ENCODE data around the gene FTL. TPM values are rescaled to one million over a fixed set of nuclear protein-coding genes. Genes with fewer than 3 reads are reported as not detected.

Gene FTL
- total RNA-seq, 2 experiments from 2014 or later = 616 to 627 TPM

DNA sequence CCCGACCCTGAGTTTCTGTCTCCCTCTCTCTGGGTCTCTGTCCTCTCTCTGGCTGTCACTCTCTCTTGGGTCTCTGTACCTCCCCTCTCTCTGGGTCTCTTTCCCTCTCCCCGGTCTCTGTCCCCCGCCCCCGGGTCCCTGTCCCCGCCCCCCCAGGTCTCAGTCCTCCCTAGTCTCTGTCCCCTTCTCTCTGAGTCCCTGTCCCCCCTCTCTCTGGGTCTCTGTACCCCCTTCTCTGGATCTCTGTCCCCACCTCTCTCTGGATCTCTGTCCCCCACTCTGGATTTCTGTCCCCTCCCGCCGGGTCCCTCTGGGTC, 2.3 kb upstream of the FTL start:
- CTCF ChIA-PET = no interaction called here
- Mint-ChIP-seq H3K27me3 (no peaks in the 10 kb centered on the region), H3K4me3 (no peak overlapping the region), H3K4me1 (ENCODE audit: low read depth) (peaks cover 51% of the 10 kb centered on the region), H3K36me3 (ENCODE audit: low read depth) (peaks cover 31% of the 10 kb centered on the region), H3K27ac (peak overlapping the region; percentile 97), H3K9me3 (no peaks in the 10 kb centered on the region)
- POLR2A ChIA-PET = interaction anchor here (0.7 to 1.5 kb wide), 4 partner anchors 10 to 91 kb away, joined by 3 to 5 read pairs (median 3); partner anchors contain the start of genes DHDH, PPP1R15A and RUVBL2
- H3K4me3 ChIP-seq (ENCODE audit: low read length) = no peak overlapping the region
- peaks cover 0 to 3% of the 10 kb centered on the region in 2 experiments for H3K9me3 ChIP-seq (ENCODE audit: control insufficient read depth in 1 of 2, insufficient read depth in 1 of 2, low read length in 2 of 2)
- peak overlapping the region; percentile 55 to 58 for H3K27ac ChIP-seq (ENCODE audit: low read depth in 1 of 2, low read length in 2 of 2)
- peaks cover 17% of the 10 kb centered on the region for H3K36me3 ChIP-seq (ENCODE audit: insufficient read depth, low read length)
- intact Hi-C loops (cut with DNase I, micrococcal nuclease) = no loop called here
- peaks cover 63% of the 10 kb centered on the region for H3K4me1 ChIP-seq (ENCODE audit: insufficient read depth, low read length)
- TF ChIP-seq, protein P1, sequence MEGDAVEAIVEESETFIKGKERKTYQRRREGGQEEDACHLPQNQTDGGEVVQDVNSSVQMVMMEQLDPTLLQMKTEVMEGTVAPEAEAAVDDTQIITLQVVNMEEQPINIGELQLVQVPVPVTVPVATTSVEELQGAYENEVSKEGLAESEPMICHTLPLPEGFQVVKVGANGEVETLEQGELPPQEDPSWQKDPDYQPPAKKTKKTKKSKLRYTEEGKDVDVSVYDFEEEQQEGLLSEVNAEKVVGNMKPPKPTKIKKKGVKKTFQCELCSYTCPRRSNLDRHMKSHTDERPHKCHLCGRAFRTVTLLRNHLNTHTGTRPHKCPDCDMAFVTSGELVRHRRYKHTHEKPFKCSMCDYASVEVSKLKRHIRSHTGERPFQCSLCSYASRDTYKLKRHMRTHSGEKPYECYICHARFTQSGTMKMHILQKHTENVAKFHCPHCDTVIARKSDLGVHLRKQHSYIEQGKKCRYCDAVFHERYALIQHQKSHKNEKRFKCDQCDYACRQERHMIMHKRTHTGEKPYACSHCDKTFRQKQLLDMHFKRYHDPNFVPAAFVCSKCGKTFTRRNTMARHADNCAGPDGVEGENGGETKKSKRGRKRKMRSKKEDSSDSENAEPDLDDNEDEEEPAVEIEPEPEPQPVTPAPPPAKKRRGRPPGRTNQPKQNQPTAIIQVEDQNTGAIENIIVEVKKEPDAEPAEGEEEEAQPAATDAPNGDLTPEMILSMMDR (IDR thresholded peaks at IDR 0.05) = no peak
- H3K27me3 ChIP-seq (ENCODE audit: control insufficient read depth in 1 of 2, insufficient read depth in 2 of 2, low read length in 2 of 2) = peaks cover 0 to 2% of the 10 kb centered on the region in 2 experiments
- ATAC-seq (ENCODE audit: poor library complexity) (no peak), DNase-seq (no peak)

DNA sequence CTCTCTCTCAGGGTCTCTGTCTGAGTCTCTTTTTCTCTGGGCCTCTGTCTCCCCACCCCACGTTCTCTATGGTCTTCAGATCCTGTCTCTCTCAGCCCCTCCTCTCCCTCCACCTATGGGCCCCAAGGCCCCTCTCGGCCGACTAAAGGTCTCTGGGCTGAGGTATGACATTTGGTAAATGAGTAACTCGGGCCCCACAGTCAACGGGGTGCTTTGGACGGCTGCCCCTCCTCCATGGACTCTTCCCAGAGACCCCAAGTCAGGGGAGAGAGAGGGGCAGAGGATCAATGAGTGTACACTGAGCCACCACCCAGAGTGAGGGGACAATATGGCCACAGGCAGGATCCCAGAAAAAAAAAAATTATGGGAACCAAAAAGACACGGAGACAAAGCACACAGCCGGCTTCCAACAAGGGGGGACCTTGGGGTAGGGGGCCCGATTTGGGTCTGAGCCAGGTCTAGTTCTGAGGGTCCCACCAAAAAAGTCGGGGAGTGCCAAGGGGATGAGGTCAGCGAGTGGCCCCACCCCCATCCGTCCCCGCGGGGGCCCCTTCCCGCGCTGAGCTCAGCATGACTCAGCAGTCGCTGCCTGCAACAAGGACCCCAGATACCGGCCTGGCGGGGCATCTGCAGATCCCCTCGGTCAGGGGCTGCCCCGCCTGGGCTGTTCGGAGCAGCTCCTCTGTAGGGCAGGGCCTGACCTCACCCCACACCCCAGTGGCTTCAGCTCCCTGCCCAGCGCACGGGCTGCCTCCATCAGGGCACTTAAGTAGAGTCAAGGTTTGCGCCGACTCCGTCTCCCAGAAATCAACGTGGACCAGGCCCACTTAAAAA, 1.5 kb upstream of the FTL start:
- Mint-ChIP-seq H3K27me3 (no peaks in the 10 kb centered on the region), H3K9me3 (no peaks in the 10 kb centered on the region), H3K27ac (peak overlapping the region; percentile 97), H3K4me3 (peak overlapping the region; percentile 97), H3K4me1 (ENCODE audit: low read depth) (peaks cover 47% of the 10 kb centered on the region), H3K36me3 (ENCODE audit: low read depth) (peaks cover 35% of the 10 kb centered on the region)
- peaks cover 0 to 3% of the 10 kb centered on the region in 2 experiments for H3K9me3 ChIP-seq (ENCODE audit: control insufficient read depth in 1 of 2, insufficient read depth in 1 of 2, low read length in 2 of 2)
- ATAC-seq (ENCODE audit: poor library complexity) (no peak), DNase-seq (peak in 9 of 14 experiments; percentile 22 to 71 (median 50))
- H3K36me3 ChIP-seq (ENCODE audit: insufficient read depth, low read length) = peaks cover 20% of the 10 kb centered on the region
- H3K4me3 ChIP-seq (ENCODE audit: low read length) = peak overlapping the region; percentile 85
- ChIA-PET CTCF (interaction anchor here (1.3 to 1.5 kb wide), 2 partner anchors 30 to 168 kb away, joined by 3 to 5 read pairs; partner anchors contain the start of genes GYS1 and RUVBL2), POLR2A (interaction anchor here (0.8 to 3.5 kb wide), 6 partner anchors 9 to 168 kb away, joined by 3 to 38 read pairs (median 16); partner anchors contain the start of genes BAX, DHDH, NUCB1 and PPP1R15A)
- intact Hi-C loops (cut with DNase I, micrococcal nuclease) = loop anchor here in 1 of 2 experiments (2.0 kb wide), 2 partner anchors 63 to 91 kb away; partner anchors contain the start of genes NUCB1 and PPP1R15A
- TF ChIP-seq, protein P1 (IDR thresholded peaks at IDR 0.05) = no peak
- peaks cover 0 to 2% of the 10 kb centered on the region in 2 experiments for H3K27me3 ChIP-seq (ENCODE audit: control insufficient read depth in 1 of 2, insufficient read depth in 2 of 2, low read length in 2 of 2)
- peaks cover 63% of the 10 kb centered on the region for H3K4me1 ChIP-seq (ENCODE audit: insufficient read depth, low read length)
- peak overlapping the region; percentile 55 to 68 for H3K27ac ChIP-seq (ENCODE audit: low read depth in 1 of 2, low read length in 2 of 2)

DNA sequence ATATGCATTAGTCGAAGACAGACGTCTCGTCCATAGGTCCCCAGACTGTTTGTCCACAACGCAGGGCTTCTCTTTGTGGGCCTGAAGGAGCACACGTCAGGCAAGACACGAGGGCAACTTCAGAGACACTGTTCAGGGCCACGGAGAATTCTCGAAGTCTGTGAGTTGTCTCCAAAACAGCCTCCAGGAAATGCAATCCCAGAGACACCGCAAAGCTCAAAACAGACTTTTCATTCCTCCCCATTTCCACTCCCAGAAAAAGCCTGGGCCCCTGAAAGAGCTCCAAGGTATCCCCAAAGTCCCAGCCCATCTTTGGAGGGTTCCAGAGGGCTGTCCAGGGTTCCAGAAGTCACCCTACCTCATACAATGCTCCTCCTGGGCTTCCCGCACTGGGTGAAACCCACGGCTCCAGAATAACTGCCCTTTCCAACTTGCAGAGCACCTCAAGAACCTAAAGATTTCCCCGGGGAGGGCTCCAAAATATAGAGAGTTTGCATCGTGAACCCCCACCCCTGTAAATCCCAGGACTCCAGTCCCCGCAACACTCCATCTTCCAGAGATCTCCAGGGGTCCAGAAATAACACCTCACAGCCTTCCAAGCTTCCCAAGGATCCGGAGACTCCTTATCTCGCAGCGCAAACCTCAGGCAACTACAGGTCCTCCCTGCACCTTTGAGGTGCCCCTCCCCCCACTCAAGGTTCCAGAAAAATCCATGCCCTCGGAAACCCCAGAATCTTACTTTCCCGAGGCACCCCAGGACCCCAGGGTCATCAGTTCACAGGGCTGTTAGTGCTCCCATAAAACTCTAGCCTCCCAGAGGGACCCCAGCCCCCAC, 687 bp upstream of the FTL start:
- H3K9me3 Mint-ChIP-seq = no peaks in the 10 kb centered on the region
- TF ChIP-seq, protein P1 (IDR thresholded peaks at IDR 0.05) = no peak
- H3K4me3 Mint-ChIP-seq = peak overlapping the region; percentile 97
- ChIA-PET POLR2A (interaction anchor here (0.6 to 3.8 kb wide), 14 partner anchors 10 to 1851 kb away, joined by 3 to 41 read pairs (median 6); partner anchors contain the start of genes BAX, DHDH, GYS1 and NUCB1), CTCF (interaction anchor here (1.1 to 1.5 kb wide), 4 partner anchors 29 to 226 kb away, joined by 3 to 5 read pairs (median 3); partner anchors contain the start of genes GYS1 and RUVBL2)
- peaks cover 0 to 3% of the 10 kb centered on the region in 2 experiments for H3K9me3 ChIP-seq (ENCODE audit: control insufficient read depth in 1 of 2, insufficient read depth in 1 of 2, low read length in 2 of 2)
- peak overlapping the region; percentile 97 for H3K27ac Mint-ChIP-seq
- H3K36me3 Mint-ChIP-seq (ENCODE audit: low read depth) = peaks cover 38% of the 10 kb centered on the region
- peaks cover 47% of the 10 kb centered on the region for H3K4me1 Mint-ChIP-seq (ENCODE audit: low read depth)
- DNase-seq (peak in 1 of 14 experiments; percentile 38), ATAC-seq (ENCODE audit: poor library complexity) (no peak)
- peaks cover 63% of the 10 kb centered on the region for H3K4me1 ChIP-seq (ENCODE audit: insufficient read depth, low read length)
- H3K4me3 ChIP-seq (ENCODE audit: low read length) = peak overlapping the region; percentile 85
- H3K27me3 Mint-ChIP-seq = no peaks in the 10 kb centered on the region
- peaks cover 27% of the 10 kb centered on the region for H3K36me3 ChIP-seq (ENCODE audit: insufficient read depth, low read length)
- peaks cover 0 to 2% of the 10 kb centered on the region in 2 experiments for H3K27me3 ChIP-seq (ENCODE audit: control insufficient read depth in 1 of 2, insufficient read depth in 2 of 2, low read length in 2 of 2)
- intact Hi-C loops (cut with DNase I, micrococcal nuclease) = loop anchor here (1.0 to 5.0 kb wide), 5 partner anchors 9 to 317 kb away; partner anchors contain the start of genes CA11 (in 1 of the 2), NUCB1 (in 1 of the 2) and PPP1R15A (in 1 of the 2)
- H3K27ac ChIP-seq (ENCODE audit: low read depth in 1 of 2, low read length in 2 of 2) = peak overlapping the region; percentile 55 to 64

Data from CD4-positive, alpha-beta T cell (primary cell).